ENCODE data around the gene NIF3L1. TPM values are rescaled to one million over a fixed set of nuclear protein-coding genes. Genes with fewer than 3 reads are reported as not detected.

NIF3L1 gene
- total and polyA plus RNA-seq, 2 of the 8 experiments (the other 6 are each of a cell fraction or from before 2014, with no cell fraction given): 63.4 to 126 TPM

GRCh38 chr2:200901459-200902072 lies 12.4 kb downstream of the NIF3L1 start (continued):
- TF ChIP-seq CHD7 (IDR thresholded peaks at IDR 0.05; ENCODE audit: insufficient replicate concordance, low read length) (no peak), RAD21 (IDR thresholded peaks at IDR 0.05 in 1 of 2, conservative IDR thresholded peaks at IDR 0.05 in 1 of 2; ENCODE audit: low read depth in 2 of 2, low read length in 2 of 2) (peak; percentile 72 to 81), RNF2 (IDR thresholded peaks at IDR 0.05; ENCODE audit: borderline replicate concordance, low read depth, low read length, missing control alignments, poor library complexity, severe bottlenecking) (no peak), CHD1 (IDR thresholded peaks at IDR 0.05; ENCODE audit: low read depth, low read length) (no peak), TCF12 (IDR thresholded peaks at IDR 0.05; ENCODE audit: low read depth, low read length) (no peak), TBP (IDR thresholded peaks at IDR 0.05; ENCODE audit: low read depth, low read length) (no peak), CTCF (IDR thresholded peaks at IDR 0.05; ENCODE audit: control extremely low read depth in 1 of 3, insufficient read depth in 1 of 3, low read depth in 1 of 3, low read length in 3 of 3) (peak in 2 of 3 experiments; percentile 84 to 89; a peak in 3 of 4 replicates)
